Skin epidermis (tissue), 12 donors: ENCODE data around the gene SAMD10.
A peak's percentile ranks its signal among the peaks of the same experiment; 100 is the strongest.
"Not testable (repeated sequence)": the region's sequence is repeated elsewhere in the genome, so short reads cannot be mapped to it uniquely, and the experiment has no call there.

Source experiments
- H3K27ac ChIP-seq, 21 experiments: fragments of 200-600 bp; sonication (generic) in 11 of 21; one replicate each; pipeline ENCODE4 v1.5.0; 2020; ENCODE audit warnings: mild to moderate bottlenecking in 3 of 21, inconsistent platforms in 2 of 21, moderate library complexity in 2 of 21
- H3K4me3 ChIP-seq, 7 experiments: fragments of 200-600 bp; sonication (generic) in 2 of 7; one replicate each; pipeline ENCODE4 v1.5.0; 2020; ENCODE audit warnings: inconsistent platforms in 2 of 7, mild to moderate bottlenecking in 2 of 7, moderate library complexity in 1 of 7

The SAMD10 gene

DNA sequence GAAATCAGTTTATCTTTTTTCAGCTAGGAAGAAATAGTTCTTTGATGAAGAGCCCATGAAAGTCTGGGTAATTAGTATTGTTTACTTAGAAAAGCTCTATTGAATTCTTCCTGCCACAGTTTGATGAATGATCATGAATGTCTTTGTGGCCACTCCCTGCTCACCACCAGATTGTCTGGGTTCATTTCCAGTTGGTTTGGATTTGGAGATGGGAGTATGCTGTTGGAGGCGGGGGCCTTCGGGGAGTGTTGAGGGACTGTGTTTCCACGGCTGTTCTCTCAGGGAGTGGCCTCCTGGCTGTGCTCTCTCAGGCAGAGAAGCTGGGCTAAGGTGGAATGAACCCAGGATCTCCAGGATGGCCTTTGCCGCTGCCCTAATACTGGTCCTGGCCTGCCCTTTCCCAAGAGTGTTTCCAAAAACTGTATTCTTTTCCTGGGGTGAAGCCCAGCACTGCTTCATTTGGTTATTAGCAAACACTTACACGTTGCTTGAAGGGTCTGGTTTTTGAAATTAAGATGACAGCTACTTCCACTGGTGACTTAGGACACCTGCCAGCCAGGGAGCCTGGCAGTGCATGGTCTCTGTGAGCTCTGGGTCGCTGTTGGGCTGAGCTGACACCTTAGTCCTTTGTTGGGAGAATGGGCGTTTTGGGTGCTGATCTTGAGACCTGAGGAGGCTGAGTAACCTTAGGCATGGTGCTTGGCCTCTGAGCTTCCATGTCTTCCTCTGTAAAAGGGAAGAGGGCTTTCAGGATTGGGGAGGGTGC is 24.7 kb upstream of the SAMD10 start:
- H3K4me3 ChIP-seq: no peak overlapping the region
- H3K27ac ChIP-seq: peak overlapping the region in 2 of 21 experiments; percentile 0 to 28

DNA sequence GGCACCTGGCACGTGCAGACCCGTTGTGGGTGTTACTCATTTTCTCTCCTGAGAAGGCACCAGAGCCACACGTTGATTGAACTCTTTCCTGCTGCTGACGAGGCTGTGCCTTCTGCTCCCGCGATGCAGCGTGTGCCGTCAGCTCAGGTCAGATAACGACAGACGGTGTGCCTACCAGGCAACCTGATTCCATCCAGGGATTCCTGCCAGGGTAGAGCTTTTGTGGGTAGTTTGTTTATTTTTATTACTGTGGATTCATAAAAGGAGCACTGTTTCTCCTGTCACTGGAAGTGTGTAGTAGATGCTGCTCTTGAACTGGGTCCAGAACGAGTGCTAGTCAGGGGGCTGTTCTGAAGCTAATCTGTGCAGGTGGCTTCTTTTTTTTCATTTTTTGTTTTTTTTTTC is 22.2 kb upstream of the SAMD10 start:
- no peak overlapping the region for H3K27ac ChIP-seq

DNA sequence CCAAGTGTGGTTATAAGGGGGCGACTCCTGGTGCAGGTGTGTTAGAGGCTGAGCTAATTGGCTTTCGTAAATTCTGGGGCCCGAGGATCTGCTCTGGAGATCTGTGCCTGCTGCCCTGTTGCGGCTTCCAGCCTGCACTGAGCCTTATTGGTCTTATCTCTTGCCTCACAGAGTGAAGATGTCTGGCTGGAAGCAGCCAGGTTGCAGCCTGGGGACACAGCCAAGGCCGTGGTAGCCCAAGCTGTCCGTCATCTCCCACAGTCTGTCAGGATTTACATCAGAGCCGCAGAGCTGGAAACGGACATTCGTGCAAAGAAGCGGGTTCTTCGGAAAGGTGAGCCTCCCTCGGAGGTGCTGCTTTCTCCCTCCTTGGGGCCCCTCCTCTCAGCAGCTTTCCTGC is 21.5 kb upstream of the SAMD10 start:
- no peak overlapping the region for H3K27ac ChIP-seq

More for the DNA sequence above, 22.2 kb upstream of the SAMD10 start:
- no peak overlapping the region for H3K4me3 ChIP-seq

DNA sequence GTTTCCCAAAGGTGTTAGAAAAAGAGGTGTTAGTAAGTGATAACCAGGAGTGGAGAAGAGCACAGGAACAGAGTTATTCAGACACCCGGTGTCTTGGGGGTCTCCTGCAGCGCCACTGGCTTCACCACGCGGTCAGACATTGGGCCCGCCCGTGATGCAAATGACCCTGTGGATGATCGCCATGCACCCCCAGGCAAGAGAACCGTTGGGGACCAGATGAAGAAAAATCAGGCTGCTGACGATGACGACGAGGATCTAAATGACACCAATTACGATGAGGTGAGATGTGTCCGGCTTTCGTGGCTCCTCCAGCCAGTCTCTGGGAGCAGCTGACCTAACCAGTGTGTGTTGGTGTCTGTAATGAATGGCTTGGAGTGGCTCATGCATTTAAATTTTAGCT is 3.5 kb upstream of the SAMD10 start:
- H3K4me3 ChIP-seq: no peak overlapping the region
- H3K27ac ChIP-seq: no peak overlapping the region

More for the DNA sequence above, 21.5 kb upstream of the SAMD10 start:
- no peak overlapping the region for H3K4me3 ChIP-seq

DNA sequence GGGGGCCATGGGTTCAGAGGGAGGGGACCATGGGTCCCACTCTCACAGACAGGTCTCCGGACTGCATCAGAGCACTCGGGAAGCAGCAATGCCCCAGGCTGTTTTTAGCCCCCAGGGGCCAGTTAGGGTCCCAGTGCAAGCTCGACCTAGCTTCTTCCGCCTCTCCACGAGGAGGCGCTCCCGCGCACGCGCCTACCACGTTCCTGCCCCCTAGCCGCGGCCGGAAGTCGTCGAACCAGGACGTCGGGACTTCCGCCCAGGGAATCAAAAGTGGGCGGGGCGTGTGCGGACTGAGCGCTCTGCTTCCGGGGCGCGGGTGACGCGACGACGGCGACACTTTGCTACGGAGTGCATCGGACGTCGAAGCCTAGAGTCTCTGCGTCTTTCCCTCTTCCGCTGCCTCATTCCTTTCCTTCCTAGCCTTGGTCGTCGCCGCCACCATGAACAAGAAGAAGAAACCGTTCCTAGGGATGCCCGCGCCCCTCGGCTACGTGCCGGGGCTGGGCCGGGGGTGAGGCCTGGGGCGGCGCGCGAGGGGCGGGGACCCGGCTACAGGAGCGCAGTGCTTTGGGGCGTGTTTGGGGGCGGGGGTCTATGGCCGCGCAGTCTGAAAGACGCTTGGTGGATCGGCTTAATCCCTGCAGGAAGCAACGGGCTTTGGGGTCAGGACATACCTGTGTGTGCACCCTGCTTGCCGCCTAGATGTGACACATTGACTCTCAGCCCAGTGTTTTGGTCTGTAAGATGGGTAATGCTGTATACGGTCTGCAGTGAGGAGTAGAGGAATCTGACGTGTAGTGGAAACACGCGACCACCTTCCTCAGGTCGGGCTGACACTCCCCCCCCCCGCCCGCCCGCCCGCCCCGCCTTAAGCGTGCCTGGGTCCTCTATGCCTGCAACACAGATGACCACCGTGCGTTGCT is 1.6 kb upstream of the SAMD10 start, which contains the start of gene PRPF6:
Gene PRPF6 (plus strand): TSS at position 327 of the 923 bp plus-strand sequence. CDS start 114 bp downstream, at position 441.
- H3K27ac ChIP-seq: peak within 1 kb of the TSS; percentile 49 to 97 (median 91)
- H3K4me3 ChIP-seq: peak within 1 kb of the TSS; percentile 55 to 96 (median 88)

DNA sequence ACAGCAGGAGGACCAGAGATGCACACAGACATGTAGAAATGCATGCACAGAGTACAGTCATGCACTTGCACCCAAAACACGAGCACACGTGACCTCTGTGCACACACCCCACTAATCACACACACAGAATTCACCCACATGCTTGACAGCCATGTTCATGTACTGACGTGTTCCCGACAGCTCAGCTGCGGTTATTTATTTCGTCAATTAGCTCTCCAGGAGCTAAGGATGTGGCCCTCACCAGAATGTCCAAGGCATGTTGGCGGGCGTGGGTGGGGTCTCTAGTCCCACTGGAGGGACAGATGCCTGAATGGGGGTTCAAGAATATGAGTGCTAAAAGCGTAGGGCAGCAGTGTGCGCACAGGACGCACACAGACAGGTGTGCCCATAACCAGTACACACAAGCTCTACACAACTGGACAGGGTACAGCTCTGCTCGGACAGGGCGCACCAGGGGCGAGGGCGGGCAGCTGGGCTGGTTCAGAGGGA is 919 bp upstream of the SAMD10 start:
- Histone ChIP-seq H3K4me3 (peak overlapping the region; percentile 55 to 96 (median 88)), H3K27ac (peak overlapping the region; percentile 49 to 97 (median 91))

DNA sequence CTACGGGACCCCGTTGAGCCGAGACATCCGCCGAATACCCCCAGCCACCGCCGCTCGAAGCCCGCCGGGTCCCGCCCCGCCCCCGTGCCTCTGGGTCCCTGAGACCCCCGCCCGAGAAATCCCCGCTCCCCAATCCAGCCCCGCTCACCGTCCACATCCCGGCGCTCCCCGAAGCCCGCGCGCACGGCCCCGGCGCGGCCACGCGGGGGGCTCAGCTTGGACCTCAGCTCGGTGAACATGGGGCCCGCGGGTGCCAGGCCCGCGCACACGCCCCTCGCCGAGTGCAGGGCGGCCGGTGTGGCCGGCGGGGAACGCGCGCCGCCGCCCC is 249 bp downstream of the SAMD10 start:
- peak overlapping the region; percentile 69 to 97 (median 87) for H3K27ac ChIP-seq

DNA sequence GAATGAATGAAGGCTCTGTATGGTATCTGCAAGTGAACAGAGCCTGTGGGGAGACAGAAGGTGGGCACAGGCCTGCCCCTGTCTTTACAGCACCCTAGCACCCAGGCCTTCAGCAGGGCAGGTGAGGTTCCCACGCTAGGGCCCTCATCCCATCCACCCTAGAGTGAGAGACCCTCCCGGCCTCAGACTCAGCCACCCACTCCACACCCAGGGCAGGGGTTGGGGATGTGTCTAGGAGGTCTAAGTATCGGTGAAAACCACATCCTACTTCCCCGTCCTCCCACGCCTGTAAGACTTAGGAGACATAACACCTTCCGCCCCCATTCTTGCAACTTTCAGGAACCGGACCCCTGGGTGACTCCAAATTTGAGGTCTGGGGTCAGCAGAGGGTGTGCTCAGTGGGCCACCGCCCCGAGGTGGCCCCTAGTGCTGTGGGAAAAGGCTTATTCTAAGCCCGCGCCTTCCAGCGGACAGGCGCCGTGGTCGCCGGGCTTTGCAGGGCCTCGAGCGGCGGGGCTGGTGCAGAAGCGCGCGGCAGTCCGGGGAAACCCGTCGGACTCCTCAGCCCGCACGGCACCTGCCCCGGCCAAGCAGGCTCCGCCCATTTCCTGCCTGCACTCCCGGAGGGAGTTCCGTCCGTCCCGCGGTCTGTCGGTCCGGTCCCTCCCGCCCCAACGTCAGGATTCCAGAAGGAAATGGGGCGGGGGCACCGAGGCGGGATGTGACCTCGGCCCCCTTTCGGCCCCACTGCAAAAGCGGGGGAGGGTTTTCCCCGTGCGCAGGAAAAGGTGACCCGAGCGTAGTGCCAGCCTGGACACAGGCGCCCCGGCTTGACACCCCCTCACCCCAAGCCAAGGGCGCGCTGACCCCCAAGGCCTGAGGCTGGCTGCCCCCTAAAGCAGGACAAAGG is 868 bp downstream of the SAMD10 start:
- Histone ChIP-seq H3K27ac (peak overlapping the region; percentile 69 to 97 (median 87)), H3K4me3 (peak overlapping the region; percentile 34 to 96 (median 64))

More for the DNA sequence above, 249 bp downstream of the SAMD10 start:
- peak overlapping the region; percentile 34 to 96 (median 64) for H3K4me3 ChIP-seq

DNA sequence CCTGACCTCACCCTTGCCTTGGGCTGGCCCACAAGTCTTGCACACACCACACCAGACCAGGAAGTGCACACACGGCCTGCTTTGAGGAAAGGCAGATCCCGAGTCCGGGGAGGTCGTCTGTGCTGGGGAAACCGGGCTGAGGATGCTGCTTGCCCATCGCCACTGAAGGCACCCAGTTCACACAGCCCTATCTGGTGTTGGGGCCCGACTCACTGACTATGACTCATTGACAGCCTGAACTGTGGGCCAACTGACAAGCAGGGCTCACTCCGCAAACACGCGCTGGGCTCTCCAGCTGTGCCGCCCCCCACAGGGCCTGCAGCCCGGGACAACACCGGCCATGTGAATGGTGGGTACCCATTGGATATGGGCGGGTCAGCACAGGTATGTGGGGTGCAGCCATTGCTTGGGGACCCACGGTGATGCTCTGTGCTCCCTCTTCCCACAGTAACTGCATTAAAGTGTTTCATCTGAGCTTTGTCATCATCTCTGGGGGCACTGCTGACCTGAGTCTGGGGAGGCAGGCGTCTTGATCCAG is 1.6 kb downstream of the SAMD10 start:
- Histone ChIP-seq H3K27ac (peak overlapping the region in 15 of 21 experiments; percentile 0 to 97 (median 87)), H3K4me3 (no peak overlapping the region)

DNA sequence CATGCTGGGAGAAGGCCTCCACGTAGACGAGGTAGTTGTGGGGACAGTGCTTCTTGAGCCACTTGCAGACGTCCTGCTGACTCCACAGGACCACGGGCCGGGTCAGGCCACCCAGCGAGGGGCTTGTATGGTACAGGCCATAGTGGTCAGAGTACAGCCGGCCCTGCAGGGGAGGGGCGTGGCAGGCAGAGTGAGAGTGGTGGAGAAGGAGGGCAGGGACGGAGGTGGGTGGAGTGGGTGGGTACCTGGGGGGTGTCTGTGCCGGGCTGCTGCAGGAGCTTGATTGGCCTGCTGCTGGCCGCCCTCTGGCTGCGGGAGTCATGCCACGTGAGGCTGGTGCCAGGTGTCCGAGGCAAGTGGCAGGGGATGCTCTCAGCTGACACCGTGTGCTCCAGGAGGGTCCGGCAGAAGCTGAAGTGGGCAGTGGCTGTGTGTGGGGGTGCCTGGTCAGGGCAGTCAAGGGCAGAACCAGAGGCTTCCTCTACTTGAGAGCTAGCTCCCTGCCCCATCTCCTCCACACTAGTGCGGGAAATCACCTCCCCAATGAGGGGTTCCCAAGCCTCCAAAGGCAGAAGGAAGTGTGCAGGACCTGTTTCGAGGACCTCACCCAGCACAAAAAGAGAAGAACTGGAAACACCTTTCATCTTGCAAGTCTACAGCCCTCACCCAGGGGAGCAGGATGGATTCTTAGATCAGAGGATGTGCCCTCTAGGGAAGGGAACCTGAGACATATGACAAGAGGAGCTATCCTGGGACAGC is 2.3 kb downstream of the SAMD10 start:
- Histone ChIP-seq H3K4me3 (no peak overlapping the region), H3K27ac (peak overlapping the region in 7 of 21 experiments; percentile 0 to 97 (median 82))

DNA sequence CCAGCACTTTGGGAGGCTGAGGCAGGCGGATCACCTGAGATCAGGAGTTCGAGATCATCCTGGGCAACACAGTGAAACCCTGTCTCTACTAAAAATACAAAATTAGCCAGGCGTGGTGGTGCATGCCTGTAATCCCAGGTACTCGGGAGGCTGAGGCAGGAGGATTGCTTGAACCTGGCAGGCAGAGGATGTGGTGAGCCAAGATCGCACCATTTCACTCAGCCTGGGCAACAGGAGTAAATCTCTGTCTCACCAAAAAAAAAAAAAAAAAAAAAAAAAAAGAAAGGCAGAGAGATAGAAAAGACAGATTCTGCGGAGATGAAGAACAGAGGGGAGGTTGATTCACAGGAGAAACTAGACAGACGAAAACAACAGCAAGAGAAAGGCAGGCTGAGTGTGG is 2.9 kb downstream of the SAMD10 start:
- H3K27ac ChIP-seq, H3K4me3 ChIP-seq: not testable (repeated sequence)

DNA sequence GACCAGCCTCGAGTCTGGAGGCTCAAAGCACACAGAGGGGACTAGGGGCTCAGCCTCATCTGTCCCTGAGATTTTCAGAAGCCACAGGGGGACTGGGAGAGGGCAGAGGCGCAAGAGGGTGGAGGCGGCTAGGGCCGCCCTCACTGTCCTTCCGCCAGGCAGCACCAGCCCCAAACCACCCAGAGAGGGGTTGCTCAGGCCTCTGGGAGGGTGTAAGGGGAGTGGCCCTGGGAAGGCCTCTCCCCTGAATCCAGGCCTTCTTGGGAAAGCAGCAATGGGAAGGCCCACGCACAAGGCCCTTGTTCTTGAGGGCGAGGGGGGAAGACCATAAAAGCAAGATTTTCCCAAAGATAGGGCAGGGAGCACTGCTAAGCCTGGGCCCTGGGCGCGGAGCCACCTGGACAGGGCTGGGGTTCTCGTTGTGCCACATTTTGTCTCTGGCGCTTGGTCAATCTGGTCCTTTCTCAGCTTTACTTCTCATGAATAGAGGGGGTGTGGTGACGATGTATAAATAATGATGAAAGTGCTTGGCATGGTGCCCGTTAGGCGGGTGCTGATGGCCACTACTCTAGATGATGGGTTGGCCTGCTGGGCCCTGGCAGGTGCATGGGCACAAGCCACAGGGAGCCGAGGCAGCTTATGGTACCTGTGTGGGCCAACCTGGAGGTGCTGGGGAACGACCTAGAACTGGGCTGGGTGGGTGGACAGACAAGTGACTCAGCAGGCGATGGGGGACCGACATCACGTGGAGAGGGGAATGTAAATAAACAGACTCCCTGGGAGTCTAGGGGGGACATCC is 4.8 kb downstream of the SAMD10 start:
- Histone ChIP-seq H3K27ac (no peak overlapping the region), H3K4me3 (no peak overlapping the region)

DNA sequence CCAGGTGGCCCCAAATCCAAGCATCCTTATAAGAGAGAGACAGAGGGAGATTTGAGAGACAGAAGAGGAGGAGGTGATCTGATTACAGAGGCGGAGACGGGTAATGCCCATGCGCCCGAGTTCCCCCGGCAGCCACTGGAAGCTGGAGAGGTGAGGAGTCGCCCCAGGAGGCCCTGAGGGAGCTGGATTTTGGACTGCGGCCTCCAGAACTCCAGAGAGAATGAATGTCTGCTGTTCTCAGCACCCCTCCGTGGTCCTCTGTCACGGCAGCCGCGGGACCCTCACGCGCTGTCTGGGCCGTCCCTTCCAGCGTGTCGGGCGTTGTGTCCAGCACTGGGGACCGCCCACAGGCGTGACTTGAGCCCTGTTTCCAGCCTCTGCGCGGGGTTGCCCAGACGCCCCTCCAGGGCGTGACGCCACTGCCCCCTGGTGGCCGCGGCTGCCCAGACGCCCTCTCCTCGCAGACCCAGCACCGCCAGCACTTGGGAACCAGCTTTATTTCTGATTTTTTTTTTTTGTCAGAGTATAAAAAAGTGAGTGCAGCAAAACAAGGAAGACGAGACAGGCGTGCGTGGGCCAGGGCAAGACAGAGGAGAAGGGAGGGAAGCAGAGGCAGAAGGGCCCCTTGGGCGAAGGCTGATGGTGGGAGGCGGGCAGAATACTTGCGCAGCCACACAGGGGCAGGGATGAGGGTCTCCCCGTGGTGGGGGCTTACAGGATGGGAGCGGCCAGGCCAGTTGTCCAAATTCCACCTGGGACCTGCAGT is 5.6 kb downstream of the SAMD10 start:
- peak overlapping the region in 1 of 7 experiments; percentile 9 for H3K4me3 ChIP-seq
- H3K27ac ChIP-seq: peak overlapping the region in 6 of 21 experiments; percentile 15 to 60 (median 32)

DNA sequence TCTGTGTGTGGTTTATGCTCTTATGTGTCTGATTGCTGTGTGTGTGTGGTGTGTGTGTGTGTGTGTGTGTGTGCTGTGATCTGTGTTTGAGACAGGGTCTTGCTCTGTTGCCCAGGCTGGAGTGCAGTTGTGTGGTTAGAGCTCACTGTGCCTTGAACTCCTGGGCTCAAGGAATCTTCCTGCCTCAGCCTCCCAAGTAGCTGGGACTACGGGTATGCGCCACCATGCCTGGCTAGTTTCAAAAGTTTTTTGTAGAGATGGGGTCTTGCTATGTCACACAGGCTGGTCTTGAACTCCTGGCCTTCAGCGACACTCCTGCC is 6.3 kb downstream of the SAMD10 start:
- Histone ChIP-seq H3K4me3 (no peak overlapping the region), H3K27ac (peak overlapping the region in 3 of 21 experiments; percentile 18 to 60 (median 47))

DNA sequence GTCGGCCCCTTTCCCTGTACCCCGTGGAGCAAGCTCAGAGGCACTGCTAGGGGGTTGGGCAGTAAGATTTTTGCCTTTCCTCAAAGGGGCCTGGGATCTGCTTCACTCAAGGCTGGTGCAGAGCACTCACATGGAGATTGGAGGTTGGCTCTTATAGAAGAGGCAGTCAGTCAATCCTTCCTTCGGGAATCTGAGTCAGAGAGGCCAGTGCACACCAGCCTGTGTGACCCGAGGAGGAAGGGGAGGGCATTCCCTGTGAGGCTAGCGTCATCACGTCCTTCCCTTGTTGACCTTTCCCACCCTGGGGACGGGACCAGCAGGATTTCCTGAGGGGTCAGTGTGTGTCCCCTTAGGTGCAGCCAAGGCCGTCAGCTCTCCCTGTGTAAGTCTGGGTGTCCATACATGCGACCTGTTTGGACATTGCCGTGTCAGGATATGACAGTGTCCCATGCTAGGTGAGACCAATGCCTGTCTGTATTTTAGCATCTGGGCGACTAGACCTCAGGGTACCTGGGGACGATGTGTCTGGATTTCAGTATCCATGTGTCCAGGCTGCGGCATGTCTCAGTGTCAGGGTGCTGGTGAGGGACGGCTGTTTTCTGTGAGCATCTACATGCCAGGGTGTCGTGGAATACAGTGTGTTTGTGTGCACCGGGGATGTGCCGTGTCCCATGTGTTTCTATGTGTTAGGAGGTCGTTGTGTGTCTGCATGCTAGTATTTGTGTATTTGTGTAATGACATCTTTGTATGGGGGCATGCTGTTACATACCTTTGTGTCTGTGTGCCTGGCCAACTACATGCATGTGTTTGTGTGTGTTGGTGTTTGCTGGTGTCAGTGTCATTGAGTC is 6.9 kb downstream of the SAMD10 start:
- Histone ChIP-seq H3K4me3 (no peak overlapping the region), H3K27ac (peak overlapping the region in 1 of 21 experiments; percentile 14)

DNA sequence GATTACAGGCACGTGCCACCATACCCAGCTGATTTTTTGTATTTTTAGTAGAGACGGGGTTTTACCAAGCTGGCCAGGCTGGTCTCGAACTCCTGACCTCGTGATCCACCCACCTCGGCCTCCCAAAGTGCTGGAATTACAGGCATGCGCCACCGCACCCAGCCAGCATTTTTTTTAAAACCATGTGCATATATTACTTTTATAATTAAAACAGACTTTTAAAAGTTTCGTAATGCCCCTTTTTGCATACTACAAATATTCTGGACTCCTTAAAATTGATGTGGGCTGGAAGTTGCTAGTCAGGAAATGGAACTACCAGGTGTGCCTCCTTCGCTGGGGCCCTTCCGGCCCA is 7.5 kb downstream of the SAMD10 start:
- H3K4me3 ChIP-seq: not testable (repeated sequence)
- peak overlapping the region in 1 of 21 experiments; percentile 14 for H3K27ac ChIP-seq
